Body of pancreas (tissue), 4 donors: ENCODE results near the gene KLF16. TPM values are rescaled to one million over a fixed set of nuclear protein-coding genes. Genes with fewer than 3 reads are reported as not detected.
A peak's percentile ranks its signal among the peaks of the same experiment; 100 is the strongest.
"Not testable (repeated sequence)": the region's sequence is repeated elsewhere in the genome, so short reads cannot be mapped to it uniquely, and the experiment has no call there.

Experiments
- ATAC-seq: fragments of 150-250 bp; one replicate; pipeline ENCODE4 v1.9.1; 2016
- DNase-seq, 4 donors: peaks; one replicate each; pipeline ENCODE4 v3.0.0-alpha.2; 2019
- H3K27ac ChIP-seq, 4 donors: fragments of 200-600 bp; sonication (generic); 1 replicate in 3 of 4; 2 replicates in 1 of 4; pipeline versions ENCODE4 v1.5.1 to v1.6.1; 2016 to 2019; ENCODE audit warnings: mild to moderate bottlenecking in 1 of 4, mixed read lengths in 1 of 4, moderate library complexity in 1 of 4
- H3K27me3 ChIP-seq, 2 donors: fragments of 200-600 bp; sonication (generic); one replicate each; pipeline ENCODE4 v1.6.0; 2016; ENCODE audit warnings: mild to moderate bottlenecking in 1 of 2
- H3K36me3 ChIP-seq, 2 donors: fragments of 200-600 bp; sonication (generic); replicated peaks in 1 of 2; 2 replicates each; pipeline ENCODE4 v1.5.1; 2016; ENCODE audit warnings: low read depth in 2 of 2; ENCODE audit not compliant: insufficient read depth in 1 of 2
- H3K4me1 ChIP-seq: fragments of 200-600 bp; sonication (generic); one replicate; pipeline ENCODE4 v1.6.0; 2016
- H3K4me3 ChIP-seq, 2 donors: fragments of 200-600 bp; sonication (generic); 1 replicate in 1 of 2; 2 replicates in 1 of 2; pipeline ENCODE4 v1.5.1; 2016 to 2019
- H3K9me3 ChIP-seq, 3 donors: fragments of 200-600 bp; sonication (generic); 1 replicate in 2 of 3; 2 replicates in 1 of 3; pipeline ENCODE4 v1.5.1; 2016
- POLR2A ChIP-seq, 3 donors: fragments of 450-650 bp; IDR thresholded peaks; one replicate each; pipeline ENCODE4 v1.6.1; 2016; ENCODE audit warnings: antibody characterized with exemption in 3 of 3, mild to moderate bottlenecking in 2 of 3
- WGBS, 2 donors: methylation state at CpG; one replicate each; pipeline ENCODE4 v1.1.5; 2017; 5-methylcytosine and 5-hydroxymethylcytosine counted together
- intact Hi-C: fragments of 100-400 bp; cut with DNase I; formaldehyde crosslinking; loops from one replicate; pipeline ENCODE4 v1.15.1; 2023
- total RNA-seq, 2 donors: library from RNA; depleted of rRNA; stranded (reverse); fragments of >200 nt; gene quantifications; one replicate each; pipeline ENCODE4 v1.1.0, GENCODE V29; 2016
- TF ChIP-seq, protein P1 (sequence below), 7 experiments: fragments of 450-650 bp in 4 of 7; fragments of 200-600 bp in 3 of 7; sonication (generic) in 3 of 7; IDR thresholded peaks; one replicate each; pipeline ENCODE4 v1.5.1; 2016 to 2019; ENCODE audit warnings: antibody characterized with exemption in 7 of 7

KLF16 gene
- total RNA-seq, 2 donors from 2014 or later = 2.3 to 3.6 TPM

DNA sequence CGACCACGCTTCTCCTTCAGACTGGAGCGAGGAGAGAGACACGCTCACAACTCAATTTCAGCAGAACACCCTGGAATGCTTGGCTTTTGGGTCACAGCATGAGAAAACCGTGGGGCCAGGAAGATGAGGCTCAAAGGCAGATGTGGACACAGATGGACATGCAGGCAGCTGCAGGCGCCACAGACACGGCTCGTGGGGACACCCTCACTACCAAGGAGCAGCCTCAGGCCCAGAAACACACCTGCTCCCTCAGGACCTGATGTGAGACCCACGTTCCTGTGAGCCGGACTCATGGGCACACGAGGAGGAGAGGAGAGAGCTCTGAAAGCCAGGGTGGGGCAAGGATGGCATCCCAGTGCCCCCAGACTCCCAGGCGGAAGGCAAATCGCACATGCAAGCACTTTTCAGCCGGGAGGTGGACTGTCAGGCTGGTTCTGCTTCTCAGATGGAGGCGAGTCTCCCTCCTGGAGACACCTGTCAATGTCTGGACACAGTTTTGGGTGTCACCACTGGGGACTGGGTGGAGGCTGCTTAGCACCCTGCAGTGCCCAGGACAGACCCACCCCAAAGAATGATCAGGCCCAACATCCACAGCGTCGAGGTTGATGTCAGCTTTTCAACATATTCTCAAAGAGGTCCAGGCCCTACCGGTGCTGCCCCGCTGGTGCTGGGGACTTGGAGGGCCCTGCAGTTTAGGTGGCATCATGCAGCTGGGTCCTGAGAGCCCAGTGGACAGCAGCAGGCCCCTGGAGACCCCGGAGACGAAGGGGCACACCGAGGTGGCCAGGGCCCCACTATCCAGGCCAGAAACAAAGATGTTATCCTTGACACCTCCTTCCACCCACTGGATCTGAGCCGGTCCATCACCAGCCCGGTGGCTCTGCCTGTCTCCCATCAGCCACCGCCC is 19.7 kb upstream of the KLF16 start:
- Histone ChIP-seq H3K4me1 (peaks cover 41% of the 10 kb centered on the region), H3K9me3 (no peaks in the 10 kb centered on the region), H3K27ac (peak overlapping the region in 2 of 4 donors; percentile 78 to 81), H3K36me3 (no peaks in the 10 kb centered on the region), H3K4me3 (no peak overlapping the region), H3K27me3 (no peaks in the 10 kb centered on the region)
- 65 to 72% methylated on average over 17 to 22 of the region's 25 CpGs for WGBS, 2 donors
- TF ChIP-seq, protein P1, sequence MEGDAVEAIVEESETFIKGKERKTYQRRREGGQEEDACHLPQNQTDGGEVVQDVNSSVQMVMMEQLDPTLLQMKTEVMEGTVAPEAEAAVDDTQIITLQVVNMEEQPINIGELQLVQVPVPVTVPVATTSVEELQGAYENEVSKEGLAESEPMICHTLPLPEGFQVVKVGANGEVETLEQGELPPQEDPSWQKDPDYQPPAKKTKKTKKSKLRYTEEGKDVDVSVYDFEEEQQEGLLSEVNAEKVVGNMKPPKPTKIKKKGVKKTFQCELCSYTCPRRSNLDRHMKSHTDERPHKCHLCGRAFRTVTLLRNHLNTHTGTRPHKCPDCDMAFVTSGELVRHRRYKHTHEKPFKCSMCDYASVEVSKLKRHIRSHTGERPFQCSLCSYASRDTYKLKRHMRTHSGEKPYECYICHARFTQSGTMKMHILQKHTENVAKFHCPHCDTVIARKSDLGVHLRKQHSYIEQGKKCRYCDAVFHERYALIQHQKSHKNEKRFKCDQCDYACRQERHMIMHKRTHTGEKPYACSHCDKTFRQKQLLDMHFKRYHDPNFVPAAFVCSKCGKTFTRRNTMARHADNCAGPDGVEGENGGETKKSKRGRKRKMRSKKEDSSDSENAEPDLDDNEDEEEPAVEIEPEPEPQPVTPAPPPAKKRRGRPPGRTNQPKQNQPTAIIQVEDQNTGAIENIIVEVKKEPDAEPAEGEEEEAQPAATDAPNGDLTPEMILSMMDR (IDR thresholded peaks at IDR 0.05) = no peak
- no peak for TF ChIP-seq POLR2A (IDR thresholded peaks at IDR 0.05)
- intact Hi-C loops = no loop called here
- no peak for ATAC-seq
- no peak for DNase-seq

DNA sequence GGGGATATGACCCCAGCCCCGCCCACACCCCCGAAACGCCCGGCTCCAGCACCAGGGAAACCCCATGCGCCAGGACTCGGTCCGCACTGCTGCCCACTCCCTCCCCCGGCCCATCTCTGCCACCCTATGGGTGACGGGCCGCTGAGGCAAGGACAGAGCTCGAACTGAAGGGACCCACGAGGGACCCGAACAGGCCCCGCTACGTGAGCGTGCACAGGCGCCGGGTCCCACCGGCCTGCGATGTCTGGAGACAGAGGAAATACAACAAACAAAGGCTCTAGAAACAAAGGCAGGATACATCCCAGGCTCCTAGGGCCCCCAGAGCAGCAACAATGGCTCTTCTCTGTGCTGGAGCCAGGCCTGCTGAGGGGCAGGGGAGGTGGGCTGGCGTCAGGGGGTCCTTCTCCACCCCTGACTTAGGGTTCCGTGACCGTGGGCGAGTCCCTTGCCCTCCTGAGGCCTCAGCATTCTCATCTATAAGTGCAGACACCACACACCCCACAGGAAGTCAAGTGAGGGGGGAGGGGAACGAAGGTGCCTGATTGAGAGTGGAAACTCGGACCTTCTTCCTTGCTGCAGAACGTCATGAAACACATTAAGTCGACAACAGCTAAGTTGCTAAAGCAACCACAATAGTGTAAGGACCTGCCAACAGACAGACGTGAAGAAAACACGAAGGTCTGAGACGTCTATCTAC is 18.9 kb upstream of the KLF16 start:
- Histone ChIP-seq H3K36me3 (no peaks in the 10 kb centered on the region), H3K27ac (peak overlapping the region in 2 of 4 donors; percentile 78 to 81), H3K4me1 (peaks cover 41% of the 10 kb centered on the region), H3K4me3 (no peak overlapping the region), H3K9me3 (no peaks in the 10 kb centered on the region), H3K27me3 (no peaks in the 10 kb centered on the region)
- no peak for TF ChIP-seq POLR2A (IDR thresholded peaks at IDR 0.05)
- TF ChIP-seq, protein P1 (IDR thresholded peaks at IDR 0.05) = no peak
- intact Hi-C loops = no loop called here
- 64 to 76% methylated on average over 20 to 24 of the region's 31 CpGs for WGBS, 2 donors
- ATAC-seq (no peak), DNase-seq (no peak)

DNA sequence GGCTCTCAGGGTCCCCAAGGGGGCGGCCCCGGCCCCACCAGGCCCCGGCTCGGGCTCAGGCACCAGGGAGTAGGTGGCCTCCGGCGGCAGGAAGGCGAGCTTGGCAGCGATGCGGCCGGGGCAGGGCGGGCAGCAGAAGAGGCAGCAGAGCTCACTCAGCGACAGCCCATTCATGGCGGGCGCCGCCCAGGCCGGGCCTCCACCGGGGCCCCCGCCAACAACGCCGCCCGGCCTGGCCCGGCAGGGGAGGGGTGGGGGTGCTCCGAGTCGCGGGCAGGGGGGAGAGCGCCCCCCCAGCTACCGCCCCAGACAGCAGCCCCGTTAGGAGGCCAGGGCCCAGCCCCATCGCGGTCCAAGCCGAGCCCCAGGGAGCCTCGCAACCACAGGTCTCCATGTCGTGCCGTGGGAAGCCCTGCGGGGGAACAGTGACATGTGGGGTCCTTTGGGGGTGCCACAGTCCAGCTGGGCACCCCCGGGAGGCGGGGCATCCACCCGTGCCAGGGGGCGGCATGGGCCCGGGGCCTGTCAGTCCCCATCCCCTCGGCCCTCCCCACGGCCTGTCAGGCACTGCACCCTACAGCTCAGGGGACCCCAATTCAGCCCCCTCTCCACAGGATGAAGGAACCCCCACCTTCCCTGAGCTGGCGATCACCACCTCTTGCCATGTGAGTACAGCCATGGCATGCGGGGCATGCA is 18.2 kb upstream of the KLF16 start:
- ATAC-seq, H3K4me3 ChIP-seq, H3K36me3 ChIP-seq, H3K27me3 ChIP-seq, DNase-seq, intact Hi-C loops, H3K9me3 ChIP-seq: not testable (repeated sequence)
- 73% methylated on average over 16 of the region's 44 CpGs; no CpG with 5 or more reads in 1 of the 2 donors for WGBS, 2 donors
- Histone ChIP-seq H3K4me1 (peaks cover 44% of the 10 kb centered on the region), H3K27ac (peak overlapping the region in 2 of 4 donors; percentile 32 to 81)

DNA sequence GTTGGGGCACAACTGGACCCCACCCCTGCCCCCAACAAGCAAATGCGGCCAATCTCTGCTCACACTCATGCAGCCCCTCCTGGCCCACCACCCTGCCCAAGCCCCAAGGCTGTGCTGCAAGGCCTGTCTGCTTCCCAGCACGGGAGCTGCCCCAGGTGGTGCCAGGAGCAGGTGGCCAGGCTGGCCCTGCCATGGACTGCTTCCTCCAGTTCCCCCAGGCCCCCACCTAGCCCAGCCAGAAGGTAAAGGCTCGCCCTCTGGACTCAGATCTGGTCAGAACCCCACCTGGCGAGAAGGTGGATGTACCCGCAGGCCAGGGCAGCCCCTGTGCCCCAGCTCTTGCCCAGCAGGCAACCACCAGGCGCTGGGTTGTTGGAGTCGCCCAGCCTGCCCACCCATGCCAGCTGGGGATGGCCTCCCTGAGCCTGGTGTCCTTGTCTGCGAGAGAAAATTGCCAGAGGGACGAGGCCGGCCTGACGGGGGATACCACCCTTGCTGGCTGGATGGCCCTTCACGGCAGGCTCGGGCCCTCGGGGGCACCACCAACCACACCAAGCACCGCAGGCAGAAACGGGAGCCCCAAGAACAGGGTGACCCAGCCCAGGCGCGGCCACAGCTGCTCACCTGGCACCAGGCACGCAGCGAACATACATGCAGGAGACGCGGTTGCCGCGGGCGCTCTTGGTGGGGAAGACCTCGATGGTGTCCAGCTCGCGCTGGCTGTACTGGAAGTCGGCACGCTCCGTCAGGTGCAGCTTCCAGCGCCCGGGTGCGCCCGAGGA is 17.4 kb upstream of the KLF16 start:
- intact Hi-C loops = no loop called here
- ATAC-seq (no peak), DNase-seq (no peak)
- Histone ChIP-seq H3K27me3 (no peaks in the 10 kb centered on the region), H3K4me1 (peaks cover 47% of the 10 kb centered on the region), H3K36me3 (no peaks in the 10 kb centered on the region), H3K27ac (no peak overlapping the region), H3K9me3 (no peaks in the 10 kb centered on the region), H3K4me3 (no peak overlapping the region)
- no peak for TF ChIP-seq POLR2A (IDR thresholded peaks at IDR 0.05)
- TF ChIP-seq, protein P1 (IDR thresholded peaks at IDR 0.05) = no peak
- WGBS, 2 donors = 80 to 81% methylated on average over 7 to 11 of the region's 35 CpGs

DNA sequence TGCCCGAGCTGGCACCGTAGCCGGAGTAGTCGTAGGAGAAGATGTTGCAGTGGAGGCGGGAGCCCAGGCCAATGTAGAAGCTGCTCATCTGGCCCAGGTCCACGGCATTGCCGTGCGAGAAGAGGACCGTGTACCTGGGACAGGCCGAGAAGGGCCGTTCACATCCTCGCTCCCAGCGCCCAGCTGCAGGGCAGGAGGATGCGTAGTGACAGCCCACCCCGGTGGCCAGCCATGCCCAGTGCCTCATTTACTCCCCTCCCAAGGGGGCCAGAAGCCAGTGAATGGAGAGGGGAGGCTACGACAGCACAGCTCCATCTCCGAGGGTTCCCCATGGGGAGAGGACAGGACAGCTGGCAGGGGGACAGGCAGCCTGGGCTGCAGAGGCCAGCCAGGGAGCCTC is 16.6 kb upstream of the KLF16 start:
- DNase-seq, H3K27ac ChIP-seq: not testable (repeated sequence)
- 84% methylated on average over 17 of the region's 17 CpGs; no CpG with 5 or more reads in 1 of the 2 donors for WGBS, 2 donors

DNA sequence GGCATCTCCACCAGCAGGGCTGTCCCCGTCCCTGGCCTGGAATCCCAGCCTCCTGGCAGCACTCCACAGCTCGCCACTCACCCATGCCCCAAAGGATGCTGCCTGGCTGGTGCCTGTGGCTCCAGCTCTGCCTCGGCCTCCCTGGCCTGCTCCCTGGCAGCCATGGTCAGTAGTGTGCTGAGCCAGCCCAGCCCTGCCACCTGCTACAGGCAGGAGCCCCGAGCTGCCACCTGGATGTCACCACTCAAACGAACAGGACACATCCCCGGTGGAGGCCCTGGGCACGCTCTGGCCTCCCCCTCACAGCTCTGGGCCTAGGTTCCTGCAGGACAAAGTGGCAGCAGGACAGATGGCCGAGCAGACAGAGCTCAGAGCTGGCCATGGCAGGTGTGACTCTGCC is 15.2 kb upstream of the KLF16 start:
- H3K36me3 ChIP-seq, H3K4me3 ChIP-seq, intact Hi-C loops, H3K9me3 ChIP-seq, H3K27ac ChIP-seq, DNase-seq, ATAC-seq, H3K27me3 ChIP-seq: not testable (repeated sequence)
- peaks cover 48% of the 10 kb centered on the region for H3K4me1 ChIP-seq
- WGBS, 2 donors = 76 to 83% methylated on average over 1 to 7 of the region's 8 CpGs

More for the DNA sequence above, 16.6 kb upstream of the KLF16 start:
- H3K9me3 ChIP-seq, H3K4me3 ChIP-seq, H3K27me3 ChIP-seq, H3K36me3 ChIP-seq, intact Hi-C loops, ATAC-seq: not testable (repeated sequence)
- peaks cover 46% of the 10 kb centered on the region for H3K4me1 ChIP-seq

DNA sequence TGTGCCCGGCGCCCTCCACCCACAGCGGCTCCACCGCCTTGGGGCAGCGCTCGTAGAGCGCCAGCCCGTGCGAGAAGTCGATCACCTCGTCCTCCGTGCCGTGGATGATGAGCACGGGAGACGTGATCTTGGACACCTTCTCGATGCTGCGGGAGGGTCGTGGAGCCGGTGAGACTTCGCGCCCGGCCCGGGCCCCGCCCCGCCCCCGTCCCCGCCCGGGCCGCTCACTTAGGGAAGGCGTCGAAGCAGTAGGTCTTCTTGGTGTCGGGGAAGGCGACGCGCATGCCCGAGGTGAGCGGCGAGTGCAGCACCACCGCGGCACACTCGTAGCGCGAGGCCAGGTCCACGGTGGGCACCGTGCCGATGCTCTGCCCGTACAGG is 13.9 kb upstream of the KLF16 start:
- H3K27ac ChIP-seq, H3K9me3 ChIP-seq, ATAC-seq, H3K36me3 ChIP-seq, H3K4me3 ChIP-seq, H3K27me3 ChIP-seq, DNase-seq, intact Hi-C loops: not testable (repeated sequence)
- H3K4me1 ChIP-seq = peaks cover 48% of the 10 kb centered on the region
- 78% methylated on average over 30 of the region's 47 CpGs; no CpG with 5 or more reads in 1 of the 2 donors for WGBS, 2 donors
